ENCODE measurements around the gene WDR87.

The WDR87 gene

GRCh38 chr19:37903096-37903495 is 3.3 kb downstream of the WDR87 start:
- Histone ChIP-seq H3K4me3 (ENCODE audit: low read depth in 1 of 2, low read length in 2 of 2) (no peak overlapping the region), H3K27ac (ENCODE audit: low read depth, low read length) (no peak overlapping the region)

GRCh38 chr19:37902668-37903067 is 3.7 kb downstream of the WDR87 start:
- no peaks in the 10 kb centered on the region for H3K36me3 ChIP-seq (ENCODE audit: insufficient read depth, low read length)
- H3K4me1 ChIP-seq (ENCODE audit: insufficient read depth, low read length) = peaks cover under 1% of the 10 kb centered on the region
- no peak overlapping the region for H3K9ac ChIP-seq (ENCODE audit: low read length)
- H3K9me3 ChIP-seq (ENCODE audit: low read length) = no peaks in the 10 kb centered on the region
- H3K27me3 ChIP-seq (ENCODE audit: control insufficient read depth in 1 of 2, insufficient read depth in 2 of 2, low read length in 2 of 2) = no peaks in the 10 kb centered on the region
- no peak overlapping the region for H3K27ac ChIP-seq (ENCODE audit: low read depth, low read length)
- H3K4me3 ChIP-seq (ENCODE audit: low read depth in 1 of 2, low read length in 2 of 2) = no peak overlapping the region

More at GRCh38 chr19:37903096-37903495, 3.3 kb downstream of the WDR87 start:
- H3K9me3 ChIP-seq (ENCODE audit: low read length) = no peaks in the 10 kb centered on the region
- no peaks in the 10 kb centered on the region for H3K27me3 ChIP-seq (ENCODE audit: control insufficient read depth in 1 of 2, insufficient read depth in 2 of 2, low read length in 2 of 2)
- H3K9ac ChIP-seq (ENCODE audit: low read length) = no peak overlapping the region
- H3K36me3 ChIP-seq (ENCODE audit: insufficient read depth, low read length) = no peaks in the 10 kb centered on the region
- peaks cover 5% of the 10 kb centered on the region for H3K4me1 ChIP-seq (ENCODE audit: insufficient read depth, low read length)

- Histone ChIP-seq H3K9ac (ENCODE audit: low read length) (no peak overlapping the region), H3K9me3 (ENCODE audit: low read length) (no peaks in the 10 kb centered on the region), H3K27ac (ENCODE audit: low read depth, low read length) (no peak overlapping the region), H3K36me3 (ENCODE audit: insufficient read depth, low read length) (no peaks in the 10 kb centered on the region), H3K4me1 (ENCODE audit: insufficient read depth, low read length) (no peaks in the 10 kb centered on the region), H3K27me3 (ENCODE audit: control insufficient read depth in 1 of 2, insufficient read depth in 2 of 2, low read length in 2 of 2) (no peaks in the 10 kb centered on the region), H3K4me3 (ENCODE audit: low read depth in 1 of 2, low read length in 2 of 2) (no peak overlapping the region)
Observed at GRCh38 chr19:37899966-37900365, 6.4 kb downstream of the WDR87 start.

GRCh38 chr19:37899453-37899852 is 6.9 kb downstream of the WDR87 start:
- no peak overlapping the region for H3K4me3 ChIP-seq (ENCODE audit: low read depth in 1 of 2, low read length in 2 of 2)
- no peaks in the 10 kb centered on the region for H3K36me3 ChIP-seq (ENCODE audit: insufficient read depth, low read length)
- H3K27ac ChIP-seq (ENCODE audit: low read depth, low read length) = no peak overlapping the region
- H3K9ac ChIP-seq (ENCODE audit: low read length) = no peak overlapping the region
- no peaks in the 10 kb centered on the region for H3K9me3 ChIP-seq (ENCODE audit: low read length)
- no peaks in the 10 kb centered on the region for H3K27me3 ChIP-seq (ENCODE audit: control insufficient read depth in 1 of 2, insufficient read depth in 2 of 2, low read length in 2 of 2)
- H3K4me1 ChIP-seq (ENCODE audit: insufficient read depth, low read length) = no peaks in the 10 kb centered on the region

GRCh38 chr19:37896180-37896579 is 10.2 kb downstream of the WDR87 start:
- Histone ChIP-seq H3K36me3 (ENCODE audit: insufficient read depth, low read length) (no peaks in the 10 kb centered on the region), H3K4me1 (ENCODE audit: insufficient read depth, low read length) (no peaks in the 10 kb centered on the region), H3K27me3 (ENCODE audit: control insufficient read depth in 1 of 2, insufficient read depth in 2 of 2, low read length in 2 of 2) (no peaks in the 10 kb centered on the region), H3K9me3 (ENCODE audit: low read length) (no peaks in the 10 kb centered on the region), H3K9ac (ENCODE audit: low read length) (no peak overlapping the region), H3K4me3 (ENCODE audit: low read depth in 1 of 2, low read length in 2 of 2) (no peak overlapping the region), H3K27ac (ENCODE audit: low read depth, low read length) (no peak overlapping the region)

- no peaks in the 10 kb centered on the region for H3K27me3 ChIP-seq (ENCODE audit: control insufficient read depth in 1 of 2, insufficient read depth in 2 of 2, low read length in 2 of 2)
- H3K9ac ChIP-seq (ENCODE audit: low read length) = no peak overlapping the region
- no peak overlapping the region for H3K27ac ChIP-seq (ENCODE audit: low read depth, low read length)
- H3K4me3 ChIP-seq (ENCODE audit: low read depth in 1 of 2, low read length in 2 of 2) = no peak overlapping the region
- H3K9me3 ChIP-seq (ENCODE audit: low read length) = no peaks in the 10 kb centered on the region
- H3K4me1 ChIP-seq (ENCODE audit: insufficient read depth, low read length) = no peaks in the 10 kb centered on the region
- H3K36me3 ChIP-seq (ENCODE audit: insufficient read depth, low read length) = no peaks in the 10 kb centered on the region
Observed at GRCh38 chr19:37893845-37894575, 12.4 kb downstream of the WDR87 start.

GRCh38 chr19:37886571-37886970 is 19.8 kb downstream of the WDR87 start:
- no peak overlapping the region for H3K4me3 ChIP-seq (ENCODE audit: low read depth in 1 of 2, low read length in 2 of 2)
- H3K27ac ChIP-seq (ENCODE audit: low read depth, low read length) = no peak overlapping the region
- H3K27me3 ChIP-seq (ENCODE audit: control insufficient read depth in 1 of 2, insufficient read depth in 2 of 2, low read length in 2 of 2) = no peaks in the 10 kb centered on the region
- H3K36me3 ChIP-seq (ENCODE audit: insufficient read depth, low read length) = no peaks in the 10 kb centered on the region
- H3K9ac ChIP-seq (ENCODE audit: low read length) = no peak overlapping the region
- H3K4me1 ChIP-seq (ENCODE audit: insufficient read depth, low read length) = no peaks in the 10 kb centered on the region
- H3K9me3 ChIP-seq (ENCODE audit: low read length) = no peaks in the 10 kb centered on the region

- H3K9ac ChIP-seq (ENCODE audit: low read length) = no peak overlapping the region
- no peaks in the 10 kb centered on the region for H3K36me3 ChIP-seq (ENCODE audit: insufficient read depth, low read length)
- H3K27ac ChIP-seq (ENCODE audit: low read depth, low read length) = no peak overlapping the region
- no peak overlapping the region for H3K4me3 ChIP-seq (ENCODE audit: low read depth in 1 of 2, low read length in 2 of 2)
- H3K27me3 ChIP-seq (ENCODE audit: control insufficient read depth in 1 of 2, insufficient read depth in 2 of 2, low read length in 2 of 2) = no peaks in the 10 kb centered on the region
- H3K4me1 ChIP-seq (ENCODE audit: insufficient read depth, low read length) = no peaks in the 10 kb centered on the region
- H3K9me3 ChIP-seq (ENCODE audit: low read length) = no peaks in the 10 kb centered on the region
Observed at GRCh38 chr19:37885392-37885791, 21.0 kb downstream of the WDR87 start.

- H3K4me1 ChIP-seq (ENCODE audit: insufficient read depth, low read length) = no peaks in the 10 kb centered on the region
- no peak overlapping the region for H3K9ac ChIP-seq (ENCODE audit: low read length)
- no peaks in the 10 kb centered on the region for H3K27me3 ChIP-seq (ENCODE audit: control insufficient read depth in 1 of 2, insufficient read depth in 2 of 2, low read length in 2 of 2)
- no peaks in the 10 kb centered on the region for H3K36me3 ChIP-seq (ENCODE audit: insufficient read depth, low read length)
- no peak overlapping the region for H3K4me3 ChIP-seq (ENCODE audit: low read depth in 1 of 2, low read length in 2 of 2)
- H3K9me3 ChIP-seq (ENCODE audit: low read length) = no peaks in the 10 kb centered on the region
- no peak overlapping the region for H3K27ac ChIP-seq (ENCODE audit: low read depth, low read length)
Observed at GRCh38 chr19:37877147-37877546, 29.2 kb downstream of the WDR87 start.

GRCh38 chr19:37876032-37876431 is 30.4 kb downstream of the WDR87 start:
- Histone ChIP-seq H3K9me3 (ENCODE audit: low read length) (no peaks in the 10 kb centered on the region), H3K27me3 (ENCODE audit: control insufficient read depth in 1 of 2, insufficient read depth in 2 of 2, low read length in 2 of 2) (no peaks in the 10 kb centered on the region), H3K4me1 (ENCODE audit: insufficient read depth, low read length) (no peaks in the 10 kb centered on the region), H3K36me3 (ENCODE audit: insufficient read depth, low read length) (no peaks in the 10 kb centered on the region), H3K4me3 (ENCODE audit: low read depth in 1 of 2, low read length in 2 of 2) (no peak overlapping the region), H3K27ac (ENCODE audit: low read depth, low read length) (no peak overlapping the region), H3K9ac (ENCODE audit: low read length) (no peak overlapping the region)

GRCh38 chr19:37874784-37875183 is 31.6 kb downstream of the WDR87 start:
- H3K9me3 ChIP-seq (ENCODE audit: low read length) = no peaks in the 10 kb centered on the region
- no peaks in the 10 kb centered on the region for H3K4me1 ChIP-seq (ENCODE audit: insufficient read depth, low read length)
- H3K4me3 ChIP-seq (ENCODE audit: low read depth in 1 of 2, low read length in 2 of 2) = no peak overlapping the region
- H3K9ac ChIP-seq (ENCODE audit: low read length) = no peak overlapping the region
- no peaks in the 10 kb centered on the region for H3K27me3 ChIP-seq (ENCODE audit: control insufficient read depth in 1 of 2, insufficient read depth in 2 of 2, low read length in 2 of 2)
- H3K36me3 ChIP-seq (ENCODE audit: insufficient read depth, low read length) = no peaks in the 10 kb centered on the region
- H3K27ac ChIP-seq (ENCODE audit: low read depth, low read length) = no peak overlapping the region

- Histone ChIP-seq H3K36me3 (ENCODE audit: insufficient read depth, low read length) (no peaks in the 10 kb centered on the region), H3K27me3 (ENCODE audit: control insufficient read depth in 1 of 2, insufficient read depth in 2 of 2, low read length in 2 of 2) (no peaks in the 10 kb centered on the region), H3K9ac (ENCODE audit: low read length) (no peak overlapping the region), H3K4me1 (ENCODE audit: insufficient read depth, low read length) (no peaks in the 10 kb centered on the region), H3K4me3 (ENCODE audit: low read depth in 1 of 2, low read length in 2 of 2) (no peak overlapping the region), H3K27ac (ENCODE audit: low read depth, low read length) (no peak overlapping the region), H3K9me3 (ENCODE audit: low read length) (no peaks in the 10 kb centered on the region)
Observed at GRCh38 chr19:37872383-37872782, 34.0 kb downstream of the WDR87 start.
